ENCODE data around the gene TPRKB.
"Not testable (repeated sequence)": the region's sequence is repeated elsewhere in the genome, so short reads cannot be mapped to it uniquely, and the experiment has no call there.

DNA sequence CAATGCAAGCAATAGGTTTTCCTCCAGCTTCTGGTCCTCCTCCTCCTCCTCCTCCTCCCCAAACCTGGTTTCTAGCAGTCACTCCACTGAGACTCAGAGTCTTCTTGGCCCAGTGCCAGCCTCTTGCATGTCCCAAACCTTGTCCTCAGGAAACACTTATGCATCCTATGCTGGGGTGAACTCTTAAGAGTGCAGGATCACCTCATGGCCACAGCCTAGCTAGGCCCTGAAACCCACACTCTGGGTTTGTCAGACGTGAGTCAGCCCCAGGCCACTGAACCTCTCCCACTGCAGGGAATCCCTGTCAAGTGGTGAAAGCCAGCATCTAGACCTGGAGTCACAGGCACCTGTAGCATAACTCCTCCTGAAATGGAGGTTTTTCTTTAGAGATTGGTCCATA lies 52.8 kb downstream of the TPRKB start:
- TF ChIP-seq CTCF (IDR thresholded peaks at IDR 0.05; ENCODE audit: low read depth, low read length, poor library complexity, severe bottlenecking); EZH2phosphoT487 (IDR thresholded peaks at IDR 0.05; ENCODE audit: borderline replicate concordance, low read length): not testable (repeated sequence)

Data from DOHH2 (cell line).